GM19468 (cell line): ENCODE data around the gene CKAP2L.
"Not testable (repeated sequence)": the region's sequence is repeated elsewhere in the genome, so short reads cannot be mapped to it uniquely, and the experiment has no call there.

ENCODE experiments used
- ATAC-seq: cut with Tn5 transposase; IDR thresholded peaks from one replicate; pipeline ENCODE4 v1.9.1; 2021; ENCODE audit warnings: mild to moderate bottlenecking, moderate library complexity, moderate number of reproducible peaks; ENCODE audit not compliant: unreplicated experiment; ENCODE audit errors: extremely low read depth

The CKAP2L gene

DNA sequence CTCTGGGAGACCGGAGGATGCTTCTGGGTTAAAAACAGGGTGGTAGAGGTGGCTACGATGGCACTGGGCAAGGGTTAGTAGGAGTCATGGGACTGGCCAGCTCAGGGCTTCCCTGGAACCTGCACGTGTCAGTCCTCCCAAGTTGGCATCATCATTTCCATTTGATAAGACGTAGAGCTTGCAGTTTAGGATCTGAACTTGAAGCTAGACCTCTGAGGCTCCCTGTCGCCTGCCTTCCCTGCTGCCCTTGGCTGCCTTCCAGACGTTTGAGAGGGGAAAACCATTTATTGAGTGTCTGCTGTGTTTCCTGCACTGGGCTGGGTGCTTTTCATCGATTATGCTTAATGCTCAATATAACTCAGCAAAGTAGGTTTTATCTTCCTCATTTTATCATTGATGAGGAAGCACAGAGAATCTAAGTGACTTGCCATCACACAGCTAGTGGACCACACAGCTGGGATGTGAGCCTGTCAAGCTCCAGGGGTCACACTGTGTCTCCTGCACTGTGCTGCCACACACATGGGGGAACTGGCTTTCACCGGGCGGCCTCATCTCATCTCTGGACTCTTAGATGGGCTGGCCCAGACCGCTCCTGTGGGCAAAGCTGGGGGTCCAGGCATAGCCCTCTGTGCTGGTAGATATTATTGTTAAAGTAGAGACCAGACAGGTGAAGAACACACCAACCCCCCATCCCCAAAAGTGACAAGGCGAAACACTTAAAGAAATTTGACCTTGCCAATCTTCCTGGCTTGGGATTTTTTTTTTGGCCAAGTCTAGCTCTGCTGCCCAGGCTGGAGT is 35.8 kb downstream of the CKAP2L start:
- ATAC-seq: no peak

DNA sequence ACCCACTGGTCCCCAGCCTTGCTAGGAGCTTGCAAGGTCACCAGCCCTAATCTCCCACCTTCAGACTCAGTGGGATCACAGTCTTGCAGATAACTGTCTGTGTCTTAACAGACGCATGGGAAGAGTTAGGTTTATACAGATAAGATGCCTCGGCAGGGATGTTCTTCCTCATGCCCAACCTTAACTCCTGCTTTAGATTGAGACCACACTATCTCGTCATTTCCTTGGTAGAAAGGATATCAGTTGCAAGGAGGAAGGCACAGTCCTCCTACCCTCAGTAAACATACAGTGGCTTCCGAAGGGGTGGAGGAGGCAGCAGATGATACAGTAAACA is 36.4 kb downstream of the CKAP2L start:
- no peak for ATAC-seq

DNA sequence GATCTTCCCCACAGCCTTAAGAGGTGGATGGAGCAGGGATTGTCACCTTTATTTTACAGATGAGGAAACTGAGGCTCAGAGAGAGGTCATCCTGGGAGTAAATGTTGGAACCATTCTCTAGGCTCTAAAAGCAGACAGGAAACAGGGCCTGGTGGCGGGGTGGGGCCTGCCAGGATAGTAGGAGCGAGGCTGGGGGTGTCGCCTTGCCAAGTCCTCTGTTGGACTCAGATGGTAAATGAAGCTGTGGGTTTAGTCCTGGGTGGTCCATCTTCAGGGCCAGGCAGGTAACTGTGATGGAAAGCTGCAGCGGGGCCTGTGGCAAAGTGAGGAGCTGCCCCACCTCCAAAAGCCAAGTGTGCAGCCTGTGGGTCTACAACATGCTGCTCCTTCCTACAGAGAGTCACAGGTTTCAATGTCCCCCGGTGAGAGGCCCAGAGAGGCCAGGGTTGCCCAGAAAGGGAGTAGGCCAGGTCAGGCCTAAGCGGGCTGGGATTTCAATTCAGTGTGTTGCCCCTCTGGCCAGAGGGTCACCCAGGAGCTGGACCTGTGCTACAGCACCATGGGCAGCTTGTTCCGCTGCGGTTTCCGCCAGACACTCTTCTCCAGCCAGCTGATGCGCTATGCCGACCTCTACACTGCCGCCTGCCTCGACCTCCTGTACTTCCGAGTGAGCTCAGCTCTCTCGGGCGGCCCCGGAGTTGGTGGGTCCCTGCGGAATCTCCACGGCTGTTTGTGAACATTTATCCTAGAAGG is 37.0 kb downstream of the CKAP2L start:
- no peak for ATAC-seq

DNA sequence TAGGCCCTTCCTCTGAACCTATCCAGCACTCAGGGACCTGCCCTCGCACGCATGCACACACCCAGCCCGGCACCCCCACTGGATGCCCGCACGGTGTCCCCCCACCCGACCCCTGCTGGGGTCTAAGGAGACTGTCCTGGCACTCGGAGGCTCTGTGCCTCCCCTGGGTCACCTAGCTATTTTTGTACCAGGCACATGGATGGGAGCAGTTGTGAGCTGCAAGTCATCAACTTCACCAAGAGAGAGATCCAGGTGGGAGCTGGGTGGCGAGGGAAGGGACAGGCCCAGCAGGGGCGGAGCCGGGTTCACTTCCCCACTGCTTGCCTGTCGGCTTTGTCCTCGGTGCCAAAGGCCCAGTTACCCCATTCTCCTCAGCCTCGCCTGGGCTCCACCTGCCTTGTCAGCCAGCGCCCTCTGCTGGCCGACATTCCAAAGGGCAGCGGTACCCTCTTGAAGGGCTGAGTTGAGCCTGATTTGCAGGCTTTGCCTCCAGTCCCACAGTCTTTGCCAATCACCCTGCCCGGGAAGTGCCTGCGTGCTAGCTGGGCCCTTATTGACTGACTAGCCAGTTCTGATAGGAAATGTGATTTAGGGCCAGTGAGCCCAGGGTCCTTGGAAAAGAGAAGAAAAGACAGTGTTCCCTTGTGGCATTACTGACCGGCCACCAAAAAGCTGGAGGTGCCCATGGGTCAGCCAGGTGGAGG is 37.8 kb downstream of the CKAP2L start:
- peak; percentile 87 for ATAC-seq

DNA sequence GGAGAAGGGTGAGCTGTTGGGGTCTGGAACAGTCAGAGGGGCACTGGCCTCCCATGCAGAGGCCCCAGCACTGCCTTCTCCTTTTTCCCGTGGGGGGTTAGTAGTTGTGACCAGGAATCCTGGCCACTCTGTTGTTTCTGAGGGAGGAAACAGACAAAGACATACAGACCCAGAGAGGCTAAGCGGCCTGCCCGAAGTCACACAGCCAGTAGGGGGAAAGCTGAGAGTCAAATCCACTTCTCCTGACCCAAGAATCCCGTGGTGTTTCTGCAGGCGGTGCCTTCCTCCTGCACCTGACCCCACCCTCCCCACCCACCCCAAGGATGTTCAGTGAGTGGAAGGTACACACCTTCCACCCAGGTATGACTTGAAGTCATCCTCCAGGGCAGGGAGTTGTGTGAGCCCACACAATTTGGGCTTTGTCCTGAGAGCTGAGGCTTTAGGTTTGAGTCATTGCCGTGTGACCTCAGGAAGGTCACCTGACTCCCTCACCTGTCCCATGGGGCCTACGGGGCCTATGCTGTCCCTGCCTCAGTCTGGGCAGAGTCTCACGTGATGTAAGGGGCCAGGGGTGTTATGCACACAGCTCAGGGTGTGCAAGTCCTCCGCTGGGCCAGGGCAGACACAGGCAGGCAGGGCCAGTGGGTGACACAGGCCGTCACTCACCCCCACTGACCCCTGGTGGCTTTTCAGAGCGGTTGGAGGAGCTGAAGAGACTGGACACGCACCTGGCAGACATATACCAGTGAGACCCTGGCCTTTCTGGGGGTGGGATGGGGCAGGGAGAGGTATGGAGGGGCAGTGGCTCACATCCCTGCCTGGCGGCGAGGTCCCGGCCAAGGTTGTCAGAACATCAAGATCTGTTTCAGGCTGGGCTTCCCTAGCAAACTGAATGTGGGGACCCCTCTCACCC is 38.6 kb downstream of the CKAP2L start:
- no peak for ATAC-seq

DNA sequence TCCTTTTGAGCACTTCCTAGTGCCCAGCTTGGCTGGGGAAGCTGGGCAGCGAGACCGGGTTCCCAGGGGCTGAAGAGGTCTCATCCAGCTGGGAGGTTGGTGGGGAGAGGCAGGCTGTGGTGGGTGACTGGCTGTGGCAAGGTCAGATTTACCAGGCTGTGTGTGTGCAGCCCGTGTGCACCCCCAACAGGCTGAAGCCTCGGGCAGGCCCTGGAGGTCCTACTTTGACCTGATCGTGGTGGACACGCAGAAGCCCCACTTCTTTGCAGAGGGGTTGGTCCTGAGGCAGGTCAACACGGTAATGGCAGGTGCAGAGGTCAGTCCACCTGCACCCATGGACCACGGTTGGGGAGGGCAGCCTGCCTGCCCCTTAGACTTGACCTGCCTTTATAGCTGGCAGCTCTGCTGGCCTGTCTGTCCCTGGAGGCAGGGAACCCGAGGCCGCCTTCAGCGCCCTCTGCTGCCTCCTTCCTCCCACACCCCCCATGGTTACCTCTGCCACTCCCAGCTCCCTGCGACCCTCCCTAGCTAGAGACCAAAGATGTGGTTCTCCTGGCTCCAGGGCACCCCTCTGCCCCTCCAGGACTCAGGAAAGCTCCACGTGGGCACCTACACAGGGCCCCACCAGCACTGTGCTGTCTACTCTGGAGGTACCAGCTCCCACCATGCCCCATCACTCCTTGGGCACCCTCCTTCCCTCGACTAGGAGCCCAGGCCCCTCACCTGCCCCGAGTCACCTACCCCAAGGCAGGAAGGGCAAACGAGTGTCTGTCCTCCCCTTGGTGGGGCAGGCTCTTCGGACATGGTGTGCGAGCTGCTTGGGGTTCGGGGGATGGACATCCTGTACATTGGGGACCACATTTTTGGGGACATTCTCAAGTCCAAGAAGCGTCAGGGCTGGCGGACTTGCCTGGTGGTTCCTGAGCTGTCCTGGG is 39.6 kb downstream of the CKAP2L start:
- no peak for ATAC-seq

DNA sequence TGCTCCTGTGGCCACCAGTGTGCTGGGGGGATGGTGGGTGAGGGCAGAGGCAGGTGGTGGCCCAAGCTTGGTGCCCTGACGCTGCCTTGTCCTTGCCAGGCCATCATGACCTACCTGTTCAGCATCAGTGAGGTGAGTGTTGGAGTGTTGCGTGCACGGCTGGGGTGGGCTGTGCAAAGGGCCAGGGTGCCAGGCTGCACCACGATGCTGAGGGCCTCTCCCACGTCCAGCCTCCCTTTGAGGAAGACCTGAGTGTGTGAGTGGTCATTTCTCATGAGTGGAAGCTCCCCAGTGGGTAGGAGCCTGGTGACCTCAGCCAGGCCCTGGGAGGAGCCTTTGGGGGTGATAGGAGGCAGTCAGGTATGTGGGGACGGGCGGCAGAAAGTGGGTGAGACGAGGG is 40.4 kb downstream of the CKAP2L start:
- no peak for ATAC-seq

DNA sequence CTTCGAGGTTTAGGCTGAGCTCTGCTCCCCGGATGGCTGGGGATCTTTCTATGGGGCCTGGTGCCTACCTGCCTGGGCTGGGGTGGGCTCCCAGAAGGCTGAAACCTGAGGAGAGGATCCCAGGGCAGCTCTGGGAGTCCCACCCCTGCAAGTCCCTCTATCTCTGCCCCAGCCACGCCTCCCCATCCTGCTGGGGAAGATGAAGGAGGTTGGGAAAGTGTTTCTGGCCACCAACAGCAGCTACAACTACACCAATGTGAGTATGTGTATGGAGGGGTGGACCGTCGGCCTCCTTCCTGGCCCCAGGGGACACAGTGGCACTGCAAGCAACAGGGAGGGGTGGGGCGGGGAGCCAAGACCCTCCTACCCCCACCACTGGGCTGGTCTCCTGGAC is 40.9 kb downstream of the CKAP2L start:
- no peak for ATAC-seq

DNA sequence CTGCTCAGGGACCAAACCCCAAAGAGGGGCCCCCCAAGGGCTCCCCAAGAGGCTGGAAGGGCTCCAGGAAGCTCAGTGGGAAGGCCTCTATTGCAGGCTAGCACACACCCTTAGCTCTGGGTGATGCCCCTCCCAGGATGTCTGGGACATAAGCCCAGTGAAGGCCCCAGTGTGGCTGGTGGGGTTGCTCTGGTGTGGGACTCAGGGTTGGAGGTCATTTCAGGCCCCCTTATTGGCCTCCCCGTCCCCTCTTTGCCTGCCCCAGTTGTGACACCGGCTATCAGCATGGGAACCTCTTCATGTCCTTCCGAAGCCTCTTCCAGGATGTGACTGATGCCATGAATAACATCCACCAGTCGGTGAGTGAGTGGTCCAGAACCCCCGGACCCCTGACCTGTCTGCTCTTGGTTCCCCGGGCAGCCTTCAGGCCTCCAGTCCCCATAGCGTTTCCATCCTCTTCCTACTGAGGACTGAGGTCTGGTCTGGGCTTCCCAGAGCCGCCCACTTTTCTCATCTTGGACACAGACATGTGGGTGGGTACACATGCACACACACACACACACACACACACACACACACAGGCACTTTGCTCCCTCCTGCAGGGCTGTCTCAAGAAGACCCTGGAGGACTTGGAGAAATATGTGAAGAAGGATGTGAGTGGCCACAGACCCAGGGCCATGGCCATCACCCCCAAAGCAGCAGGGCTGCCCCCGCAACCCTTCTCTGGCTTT is 41.4 kb downstream of the CKAP2L start:
- no peak for ATAC-seq

DNA sequence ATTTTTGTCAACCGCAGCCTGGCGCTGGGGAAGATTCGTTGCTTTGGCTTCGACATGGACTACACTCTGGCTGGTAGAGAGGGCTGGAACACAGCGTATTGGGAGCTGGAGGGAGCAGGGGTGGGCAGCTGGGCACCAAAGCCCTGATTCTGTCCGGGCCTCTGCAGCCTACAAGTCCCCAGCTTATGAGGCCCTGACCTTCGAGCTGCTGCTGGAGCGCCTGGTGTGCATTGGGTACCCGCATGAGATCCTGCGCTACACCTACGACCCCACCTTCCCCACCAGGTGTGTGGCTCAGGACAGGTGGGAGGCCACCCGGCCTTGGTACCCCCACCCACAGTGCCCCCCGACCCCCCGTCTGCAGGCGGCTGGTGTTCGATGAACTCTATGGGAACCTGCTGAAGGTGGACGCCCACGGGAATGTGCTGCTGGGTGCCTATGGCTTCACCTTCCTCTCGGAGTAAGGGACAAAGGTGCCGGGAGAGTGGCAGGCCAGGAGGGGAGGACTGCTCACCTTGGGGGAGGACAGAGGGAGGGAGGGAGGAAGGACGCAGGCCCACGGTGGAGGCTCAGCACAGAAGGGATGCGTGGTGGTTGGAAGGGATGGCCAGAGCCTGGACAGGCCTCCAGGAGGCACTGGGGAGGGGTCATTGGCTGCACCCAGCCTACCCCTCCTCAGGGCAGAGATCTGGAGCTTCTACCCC is 42.4 kb downstream of the CKAP2L start:
- ATAC-seq: no peak

DNA sequence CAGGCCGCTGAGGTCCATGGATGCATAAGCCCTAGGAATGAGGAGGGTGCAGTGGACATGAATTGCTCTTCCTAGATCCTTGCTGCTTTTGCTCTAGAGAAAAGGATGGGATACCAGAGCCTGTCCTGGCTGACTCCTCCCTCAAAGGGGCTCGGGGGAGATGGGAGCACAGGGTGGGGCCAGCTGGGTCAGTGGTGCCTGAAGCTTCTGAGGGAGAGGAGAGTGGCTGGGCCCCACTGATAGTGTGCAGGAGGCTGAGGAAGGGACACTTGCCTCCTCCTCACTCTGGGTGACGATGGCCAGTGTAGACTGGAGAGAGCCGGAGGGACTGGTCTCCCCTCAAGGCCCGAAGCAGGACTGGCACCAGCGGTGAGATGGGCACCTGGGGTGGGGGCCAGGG is 43.6 kb downstream of the CKAP2L start, which contains the start of gene NT5DC4:
NT5DC4 (plus strand) TSS at position 236 of the 400 bp plus-strand sequence; CDS start at position 296, 60 bp downstream.
- ATAC-seq: no peak

DNA sequence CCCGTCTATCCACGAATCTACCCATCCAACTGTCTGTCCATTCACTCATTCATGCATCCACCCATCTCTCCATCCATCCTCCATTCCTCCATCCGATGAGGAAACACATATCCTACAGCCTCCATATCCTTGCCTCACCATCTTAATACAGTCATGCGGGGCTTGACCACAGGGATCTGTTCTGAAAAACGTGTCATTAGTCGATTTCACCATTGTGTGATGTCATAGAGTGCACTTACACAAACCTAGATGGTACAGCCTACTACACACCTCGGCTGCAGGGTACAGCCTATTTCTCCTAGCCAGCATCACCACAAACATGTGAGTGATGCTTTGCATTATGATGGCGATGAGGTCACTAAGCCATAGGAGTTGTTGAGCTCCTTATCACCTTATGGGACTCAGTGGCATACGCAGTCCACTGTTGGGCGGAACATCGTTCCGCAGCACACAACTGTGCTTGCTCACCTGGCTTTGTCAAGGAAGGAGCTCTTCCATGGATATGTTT is 45.5 kb downstream of the CKAP2L start:
- no peak for ATAC-seq

DNA sequence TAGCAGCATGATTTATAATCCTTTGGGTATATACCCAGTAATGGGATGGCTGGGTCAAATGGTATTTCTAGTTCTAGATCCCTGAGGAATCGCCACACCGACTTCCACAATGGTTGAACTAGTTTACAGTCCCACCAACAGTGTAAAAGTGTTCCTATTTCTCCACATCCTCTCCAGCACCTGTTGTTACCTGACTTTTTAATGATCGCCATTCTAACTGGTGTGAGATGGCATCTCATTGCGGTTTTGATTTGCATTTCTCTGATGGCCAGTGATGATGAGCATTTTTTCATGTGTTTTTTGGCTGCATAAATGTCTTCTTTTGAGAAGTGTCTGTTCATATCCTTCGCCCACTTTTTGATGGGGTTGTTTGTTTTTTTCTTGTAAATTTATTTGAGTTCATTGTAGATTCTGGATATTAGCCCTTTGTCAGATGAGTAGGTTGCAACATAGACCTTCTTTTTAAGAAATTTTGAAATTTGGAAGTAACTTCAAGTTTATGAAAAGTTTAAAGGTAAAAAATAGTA is 47.5 kb downstream of the CKAP2L start:
- ATAC-seq: not testable (repeated sequence)

DNA sequence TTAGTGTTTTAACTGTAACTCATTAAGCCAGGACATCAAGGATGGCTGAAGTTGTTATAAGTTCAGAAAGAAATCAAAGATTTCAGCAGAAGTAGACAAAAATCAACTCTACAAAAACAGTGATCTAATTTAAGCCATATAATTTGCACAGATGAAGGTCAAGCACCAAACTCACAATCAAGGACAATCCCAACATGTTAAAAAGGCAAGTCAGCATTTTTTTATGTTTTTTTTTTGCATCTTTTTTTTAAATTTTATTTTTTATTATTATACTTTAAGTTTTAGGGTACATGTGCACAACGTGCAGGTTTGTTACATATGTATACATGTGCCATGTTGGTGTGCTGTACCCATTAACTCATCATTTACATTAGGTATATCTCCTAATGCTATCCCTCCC is 48.3 kb downstream of the CKAP2L start:
- not testable (repeated sequence) for ATAC-seq

DNA sequence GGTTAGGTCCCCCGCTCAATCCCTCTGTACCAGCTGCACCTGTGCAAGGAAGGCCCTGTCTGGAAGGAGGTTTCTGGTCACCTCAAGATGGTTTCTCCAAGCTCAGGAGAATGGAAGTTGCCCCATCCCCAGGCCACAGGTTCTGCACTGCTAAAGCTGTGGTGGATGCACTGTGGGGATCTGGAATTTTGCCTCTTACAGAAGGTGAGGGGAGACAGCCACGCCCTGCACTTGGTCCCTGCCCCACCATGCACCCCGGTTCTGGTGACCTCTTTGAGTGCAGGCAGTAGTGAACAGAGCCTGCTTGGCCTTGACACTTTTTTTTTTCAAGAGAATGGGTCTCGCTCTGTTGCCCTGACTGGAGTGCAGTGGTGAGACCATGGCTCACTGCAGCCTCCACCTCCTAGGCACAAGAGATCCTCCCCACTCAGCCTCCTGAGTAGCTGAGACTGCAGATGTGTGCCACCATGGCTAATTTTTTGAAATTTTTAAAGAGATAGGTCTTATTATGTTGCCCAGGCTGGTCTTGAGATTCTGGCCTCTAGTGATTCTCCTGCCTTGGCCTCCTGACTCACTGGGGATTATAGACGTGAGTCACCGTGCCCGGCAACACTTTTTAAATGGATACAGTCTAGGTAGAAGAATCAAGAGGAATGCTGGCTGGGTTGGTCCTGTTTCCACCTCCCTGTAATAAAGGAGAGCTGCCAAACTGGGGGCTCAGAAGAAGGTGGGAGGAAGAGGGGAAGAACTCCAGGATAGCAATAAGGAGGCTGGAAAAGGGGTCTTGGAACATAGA is 49.4 kb downstream of the CKAP2L start:
- no peak for ATAC-seq

DNA sequence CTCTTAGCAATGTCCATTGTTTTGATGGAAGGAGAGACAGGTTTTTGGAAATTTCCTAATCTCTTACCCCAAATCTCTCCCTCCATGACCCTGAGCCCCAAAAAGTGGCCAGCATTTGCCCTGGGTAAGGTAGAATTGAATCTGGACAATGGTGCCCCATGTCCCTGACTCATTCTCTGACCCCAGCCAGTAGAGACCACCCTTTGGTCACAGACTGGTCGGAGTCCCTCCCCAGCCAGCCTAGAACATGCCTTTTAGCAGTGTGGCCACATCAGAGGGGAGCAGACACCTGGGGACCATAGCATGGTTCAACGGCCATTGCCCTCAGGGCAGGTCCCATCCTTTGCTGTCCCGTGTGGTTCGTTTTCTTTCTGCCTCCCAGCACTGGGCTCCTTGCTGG is 50.1 kb downstream of the CKAP2L start:
- ATAC-seq: no peak

DNA sequence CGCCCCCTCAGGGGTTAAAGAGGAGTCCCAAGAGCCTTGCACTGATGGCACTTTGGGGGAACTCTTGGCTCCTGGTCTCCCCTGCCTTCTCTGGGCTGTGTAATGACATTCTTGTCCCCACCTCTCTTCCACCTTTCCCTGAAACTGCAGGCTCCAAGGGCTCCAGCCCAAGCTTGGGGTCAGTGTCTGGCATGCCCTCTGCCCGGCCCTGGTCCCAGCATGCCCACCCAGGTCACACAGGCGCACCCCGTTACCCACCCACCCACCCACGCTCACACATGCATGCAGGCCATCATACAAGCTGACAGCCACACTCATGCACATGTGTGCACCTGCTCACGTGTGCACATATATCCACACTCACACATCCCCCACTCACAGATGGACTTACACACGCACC is 50.5 kb downstream of the CKAP2L start:
- ATAC-seq: no peak
